H1 (cell line): ENCODE data around the gene SNX25. TPM values are rescaled to one million over a fixed set of nuclear protein-coding genes. Genes with fewer than 3 reads are reported as not detected.

Experiments used
- BRCA1 ChIP-seq: IDR thresholded peaks from 2 replicates; pipeline ENCODE4 v1.6.1; 2012; ENCODE audit warnings: low read depth, low read length, improper control_type of control experiment
- CHD1 ChIP-seq: IDR thresholded peaks from 2 replicates; pipeline ENCODE4 v1.6.1; 2012; ENCODE audit warnings: low read depth, low read length, improper control_type of control experiment
- JUN ChIP-seq: IDR thresholded peaks from 2 replicates; pipeline ENCODE4 v1.6.1; 2011; ENCODE audit warnings: low read depth, mild to moderate bottlenecking, improper control_type of control experiment, low read length
- NRF1 ChIP-seq: IDR thresholded peaks from 2 replicates; pipeline ENCODE4 v1.6.1; 2011; ENCODE audit warnings: mild to moderate bottlenecking, low read depth, low read length, improper control_type of control experiment
- RBBP5 ChIP-seq: IDR thresholded peaks from 2 replicates; pipeline ENCODE4 v1.7.1; 2012; ENCODE audit warnings: low read depth, mild to moderate bottlenecking, inconsistent platforms, low read length, moderate library complexity, borderline replicate concordance
- SP1 ChIP-seq: IDR thresholded peaks from 2 replicates; pipeline ENCODE4 v1.6.1; 2011; ENCODE audit warnings: low read depth, low read length
- SP2 ChIP-seq: IDR thresholded peaks from 2 replicates; pipeline ENCODE4 v1.6.1; 2012; ENCODE audit warnings: mild to moderate bottlenecking, low read length, inconsistent platforms
- polyA plus RNA-seq, 7 experiments: library from polyadenylated mRNA; depleted of rRNA in 3 of 7; stranded (reverse) in 5 of 7; unstranded in 2 of 7; fragments of >200 nt in 5 of 7; fragments of 200-250 nt in 2 of 7; gene quantifications; 1 replicate in 5 of 7; 2 replicates in 1 of 7; 4 replicates in 1 of 7; pipeline versions ENCODE4 v1.2.1 to v1.2.3, GENCODE V29; 2011 to 2013; ENCODE audit warnings: missing spikeins in 2 of 7, mixed read lengths in 2 of 7
- total RNA-seq: library from RNA; stranded (reverse); fragmentation: NEBNext Ultra II Directional; extraction: Animal tissue kit (Norgen Biotek cat#: 25700); gene quantifications from 2 replicates; pipeline ENCODE4 v1.2.1, GENCODE V29; 2021
- TF ChIP-seq, protein P1 (sequence below): IDR thresholded peaks from 2 replicates; pipeline ENCODE4 v1.6.1; 2012; ENCODE audit warnings: inconsistent platforms

SNX25 gene
- total and polyA plus RNA-seq, 2 of the 8 experiments (the other 6 are each of a cell fraction or from before 2014, with no cell fraction given) = 5.4 to 19.9 TPM

DNA sequence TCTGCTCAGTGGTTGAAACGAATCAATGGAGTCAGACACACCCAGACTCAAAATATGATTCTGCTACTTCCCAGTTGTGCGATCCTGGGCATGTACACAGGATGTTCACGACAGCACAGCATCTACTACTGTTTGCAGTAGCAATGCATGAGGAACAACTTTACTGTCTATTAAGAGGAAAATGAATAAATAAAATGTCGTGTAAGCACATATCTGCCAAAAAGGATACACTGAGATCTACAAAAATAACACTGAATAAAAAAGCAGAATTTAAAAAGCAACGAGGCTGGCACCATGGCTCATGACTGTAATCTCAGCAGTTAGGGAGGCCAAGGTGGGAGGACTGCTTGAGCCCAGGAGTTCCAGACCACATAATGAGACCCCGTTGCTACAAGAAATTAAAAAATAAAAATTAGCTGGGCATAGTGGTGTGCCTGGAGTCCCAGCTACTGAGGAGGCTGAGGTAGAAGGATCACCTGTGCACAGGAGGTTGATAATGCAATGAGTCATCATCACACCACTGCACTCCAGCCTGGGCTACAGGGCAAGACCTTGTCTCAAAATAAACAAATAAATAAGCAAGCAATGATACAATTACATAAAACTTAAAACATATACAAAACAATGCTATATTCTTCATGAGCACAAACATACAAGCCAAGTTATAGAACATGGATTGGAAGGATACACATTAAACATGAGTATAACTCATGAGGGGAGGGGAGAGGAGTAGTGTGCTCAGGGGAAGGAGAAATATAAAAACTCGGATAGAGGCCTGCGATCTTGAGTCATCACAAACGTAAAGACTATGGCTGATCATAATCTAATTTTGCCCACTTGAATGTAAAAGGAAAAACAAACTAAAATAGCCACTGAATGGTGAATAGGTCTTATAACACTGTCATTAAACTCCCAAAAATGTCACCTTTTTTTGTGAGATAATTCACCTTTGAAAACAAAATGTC lies 14.2 kb upstream of the SNX25 start (continued):
- no peak for TF ChIP-seq JUN
- TF ChIP-seq BRCA1 = no peak
- TF ChIP-seq NRF1 = no peak
- TF ChIP-seq, protein P1, sequence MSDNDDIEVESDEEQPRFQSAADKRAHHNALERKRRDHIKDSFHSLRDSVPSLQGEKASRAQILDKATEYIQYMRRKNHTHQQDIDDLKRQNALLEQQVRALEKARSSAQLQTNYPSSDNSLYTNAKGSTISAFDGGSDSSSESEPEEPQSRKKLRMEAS = no peak
- TF ChIP-seq CHD1 = no peak
- no peak for TF ChIP-seq SP1
- no peak for TF ChIP-seq RBBP5
- no peak for TF ChIP-seq SP2
